GM21723 (cell line): Measurements from ENCODE around the gene PRLH.

ENCODE experiments used
- ATAC-seq: cut with Tn5 transposase; IDR thresholded peaks from one replicate; pipeline ENCODE4 v1.9.1; 2021; ENCODE audit warnings: mild to moderate bottlenecking, moderate library complexity; ENCODE audit not compliant: unreplicated experiment

The PRLH gene

GRCh38 chr2:237563816-237564215, 2.6 kb upstream of the PRLH start:
- ATAC-seq, result no peak

GRCh38 chr2:237564526-237565131, 1.7 kb upstream of the PRLH start:
- ATAC-seq, result no peak

- ATAC-seq, result no peak
Observed at GRCh38 chr2:237565974-237566373, 400 bp upstream of the PRLH start.

- no peak for ATAC-seq
Observed at GRCh38 chr2:237567276-237568029, 1.1 kb downstream of the PRLH start.

GRCh38 chr2:237568121-237568660, 1.8 kb downstream of the PRLH start:
- no peak for ATAC-seq

- ATAC-seq, result no peak
Observed at GRCh38 chr2:237569041-237569440, 2.7 kb downstream of the PRLH start.

- ATAC-seq, result no peak
Observed at GRCh38 chr2:237569896-237570295, 3.5 kb downstream of the PRLH start.

GRCh38 chr2:237570776-237571335, 4.5 kb downstream of the PRLH start:
- no peak for ATAC-seq

- ATAC-seq, result no peak
Observed at GRCh38 chr2:237571551-237571950, 5.2 kb downstream of the PRLH start.

- peak; percentile 84 for ATAC-seq
Observed at GRCh38 chr2:237572021-237572741, 5.8 kb downstream of the PRLH start.

GRCh38 chr2:237572742-237573101, 6.3 kb downstream of the PRLH start:
- no peak for ATAC-seq

- ATAC-seq, result no peak
Observed at GRCh38 chr2:237573721-237574415, 7.5 kb downstream of the PRLH start.

- no peak for ATAC-seq
Observed at GRCh38 chr2:237574467-237574866, 8.1 kb downstream of the PRLH start.

GRCh38 chr2:237574894-237575868, 8.8 kb downstream of the PRLH start:
- ATAC-seq, result no peak

- no peak for ATAC-seq
Observed at GRCh38 chr2:237575869-237576862, 9.8 kb downstream of the PRLH start.

- no peak for ATAC-seq
Observed at GRCh38 chr2:237576974-237577373, 10.6 kb downstream of the PRLH start.

- ATAC-seq, result no peak
Observed at GRCh38 chr2:237577458-237577857, 11.1 kb downstream of the PRLH start.
